ENCODE results near the gene AP1S3. TPM values are rescaled to one million over a fixed set of nuclear protein-coding genes. Genes with fewer than 3 reads are reported as not detected.

AP1S3 gene
- total and polyA plus RNA-seq, 2 donors (not counting 3 experiments of a cell fraction or from before 2014, with no cell fraction given) = 0.69 to 3.8 TPM

DNA sequence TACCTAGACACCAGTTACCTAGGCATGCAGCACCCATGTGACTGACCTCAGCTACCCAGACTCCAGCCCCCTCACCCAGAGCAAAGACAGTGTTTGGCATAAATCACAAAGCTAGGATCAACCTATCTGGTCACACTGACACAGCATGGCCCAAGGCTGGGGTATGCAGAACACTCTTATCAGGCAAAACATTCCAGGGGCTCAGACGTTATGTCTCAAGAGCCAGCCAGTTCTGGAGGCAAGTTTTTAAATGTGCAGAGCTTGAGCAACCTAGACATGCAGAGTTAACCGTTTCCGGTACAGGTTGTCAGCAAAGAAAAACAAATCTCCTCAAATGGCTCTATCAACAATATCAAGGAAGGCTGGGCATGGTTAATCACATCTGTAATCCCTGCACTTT, 92.8 kb downstream of the AP1S3 start:
- Histone ChIP-seq H3K27me3 (ENCODE audit: control insufficient read depth in 2 of 2, insufficient read depth in 2 of 2, low read length in 2 of 2) (no peaks in the 10 kb centered on the region), H3K9ac (replicated peaks; ENCODE audit: extremely low read depth, insufficient read depth, low read length) (no peak overlapping the region), H3K9me1 (replicated peaks; ENCODE audit: control insufficient read depth, extremely low read depth, insufficient read depth, low read length) (no peaks in the 10 kb centered on the region), H4K20me1 (replicated peaks; ENCODE audit: control insufficient read depth, extremely low read depth, insufficient read depth, low read length) (no peaks in the 10 kb centered on the region), H3K4me2 (ENCODE audit: insufficient read depth, low read length) (no peak overlapping the region), H3K4me1 (ENCODE audit: control insufficient read depth, extremely low read depth, insufficient read depth, low read length) (no peaks in the 10 kb centered on the region), H3K4me3 (replicated peaks in 1 of 3; ENCODE audit: insufficient read depth in 1 of 3, low read depth in 1 of 3, low read length in 3 of 3) (no peak overlapping the region), H2AFZ (ENCODE audit: low read depth, low read length) (no peak overlapping the region), H3K27ac (ENCODE audit: insufficient read depth, low read depth, low read length) (no peak overlapping the region), H3K79me2 (ENCODE audit: control insufficient read depth, insufficient read depth, low read length) (no peaks in the 10 kb centered on the region), H3K9me3 (replicated peaks; ENCODE audit: control insufficient read depth, insufficient read depth, low read length) (no peaks in the 10 kb centered on the region), H3K36me3 (ENCODE audit: control insufficient read depth in 2 of 2, extremely low read depth in 1 of 2, insufficient read depth in 2 of 2, low read length in 2 of 2) (no peaks in the 10 kb centered on the region)
- ChIA-PET POLR2A (no interaction called here), CTCF (interaction anchor here (1.2 to 1.9 kb wide), 3 partner anchors 14 to 53 kb away, joined by 3 to 4 read pairs (median 4); no protein-coding TSS in a partner anchor)
- DNase-seq (ENCODE audit: low read depth, low spot score) (no peak), FAIRE-seq (no peak)
- TF ChIP-seq MYC (IDR thresholded peaks at IDR 0.05; ENCODE audit: low read depth, low read length) = no peak
- intact Hi-C loops (cut with micrococcal nuclease) (no loop called here), dilution Hi-C loops (cut with MboI; ENCODE audit: extremely low pct_ligation_motif_present, low sequenced_read_pairs) (no loop called here)
- BruUV-seq (replicated peaks) = no TSS peak

DNA sequence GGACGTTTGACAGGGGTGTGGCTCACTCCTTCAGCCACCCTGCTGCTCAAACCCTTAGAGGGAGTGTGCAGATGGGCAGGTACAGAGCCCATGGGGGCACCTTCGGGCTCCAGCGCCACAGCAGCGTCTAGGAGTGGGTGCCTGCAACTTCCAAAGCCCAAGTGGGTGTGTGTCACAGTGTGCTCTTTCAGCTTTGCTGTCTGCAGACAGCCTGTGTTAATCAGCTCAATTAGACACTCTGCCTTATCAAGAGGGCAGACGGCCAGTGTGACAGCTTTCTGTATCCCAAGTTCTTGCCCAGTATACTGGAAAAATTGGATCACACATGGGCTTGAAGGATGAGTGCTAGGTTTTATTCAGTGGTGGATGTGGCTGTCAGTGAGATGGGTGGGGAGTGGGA, 96.7 kb downstream of the AP1S3 start:
- intact Hi-C loops (cut with micrococcal nuclease) (no loop called here), dilution Hi-C loops (cut with MboI; ENCODE audit: extremely low pct_ligation_motif_present, low sequenced_read_pairs) (no loop called here)
- BruUV-seq (replicated peaks) = no TSS peak
- CTCF ChIA-PET = interaction anchor here (1.2 kb wide), 1 partner anchor 13 kb away, joined by 6 read pairs; no protein-coding TSS in a partner anchor
- no peak for DNase-seq (ENCODE audit: low read depth, low spot score)
- Histone ChIP-seq H3K9me3 (replicated peaks; ENCODE audit: control insufficient read depth, insufficient read depth, low read length) (no peaks in the 10 kb centered on the region), H3K27ac (ENCODE audit: insufficient read depth, low read depth, low read length) (no peak overlapping the region), H3K79me2 (ENCODE audit: control insufficient read depth, insufficient read depth, low read length) (no peaks in the 10 kb centered on the region), H2AFZ (ENCODE audit: low read depth, low read length) (no peak overlapping the region), H3K4me2 (ENCODE audit: insufficient read depth, low read length) (no peak overlapping the region), H3K9ac (replicated peaks; ENCODE audit: extremely low read depth, insufficient read depth, low read length) (no peak overlapping the region), H3K4me3 (replicated peaks in 1 of 3; ENCODE audit: insufficient read depth in 1 of 3, low read depth in 1 of 3, low read length in 3 of 3) (no peak overlapping the region), H3K9me1 (replicated peaks; ENCODE audit: control insufficient read depth, extremely low read depth, insufficient read depth, low read length) (no peaks in the 10 kb centered on the region), H4K20me1 (replicated peaks; ENCODE audit: control insufficient read depth, extremely low read depth, insufficient read depth, low read length) (no peaks in the 10 kb centered on the region), H3K4me1 (ENCODE audit: control insufficient read depth, extremely low read depth, insufficient read depth, low read length) (peaks cover 6% of the 10 kb centered on the region), H3K27me3 (ENCODE audit: control insufficient read depth in 2 of 2, insufficient read depth in 2 of 2, low read length in 2 of 2) (no peaks in the 10 kb centered on the region), H3K36me3 (ENCODE audit: control insufficient read depth in 2 of 2, extremely low read depth in 1 of 2, insufficient read depth in 2 of 2, low read length in 2 of 2) (no peaks in the 10 kb centered on the region)
- POLR2A ChIA-PET = no interaction called here
- no peak for FAIRE-seq
- TF ChIP-seq GATA2 (IDR thresholded peaks at IDR 0.05; ENCODE audit: insufficient read depth, insufficient read length, low read depth, low read length) (no peak), POLR2A (IDR thresholded peaks at IDR 0.05; ENCODE audit: low read depth, low read length) (no peak), JUN (IDR thresholded peaks at IDR 0.05; ENCODE audit: borderline replicate concordance, insufficient read depth, insufficient read length, low read depth) (no peak), EZH2 (IDR thresholded peaks at IDR 0.05; ENCODE audit: borderline replicate concordance, low read depth, low read length, severe bottlenecking) (no peak), FOS (IDR thresholded peaks at IDR 0.05; ENCODE audit: borderline replicate concordance, insufficient read depth, low read length) (no peak), MYC (IDR thresholded peaks at IDR 0.05; ENCODE audit: low read depth, low read length) (no peak), POLR2AphosphoS5 (IDR thresholded peaks at IDR 0.05; ENCODE audit: insufficient read depth, low read depth, low read length) (no peak)
- TF ChIP-seq, protein P1, sequence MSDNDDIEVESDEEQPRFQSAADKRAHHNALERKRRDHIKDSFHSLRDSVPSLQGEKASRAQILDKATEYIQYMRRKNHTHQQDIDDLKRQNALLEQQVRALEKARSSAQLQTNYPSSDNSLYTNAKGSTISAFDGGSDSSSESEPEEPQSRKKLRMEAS (IDR thresholded peaks at IDR 0.05; ENCODE audit: insufficient read depth, insufficient read length) = no peak
- TF ChIP-seq, protein P2, sequence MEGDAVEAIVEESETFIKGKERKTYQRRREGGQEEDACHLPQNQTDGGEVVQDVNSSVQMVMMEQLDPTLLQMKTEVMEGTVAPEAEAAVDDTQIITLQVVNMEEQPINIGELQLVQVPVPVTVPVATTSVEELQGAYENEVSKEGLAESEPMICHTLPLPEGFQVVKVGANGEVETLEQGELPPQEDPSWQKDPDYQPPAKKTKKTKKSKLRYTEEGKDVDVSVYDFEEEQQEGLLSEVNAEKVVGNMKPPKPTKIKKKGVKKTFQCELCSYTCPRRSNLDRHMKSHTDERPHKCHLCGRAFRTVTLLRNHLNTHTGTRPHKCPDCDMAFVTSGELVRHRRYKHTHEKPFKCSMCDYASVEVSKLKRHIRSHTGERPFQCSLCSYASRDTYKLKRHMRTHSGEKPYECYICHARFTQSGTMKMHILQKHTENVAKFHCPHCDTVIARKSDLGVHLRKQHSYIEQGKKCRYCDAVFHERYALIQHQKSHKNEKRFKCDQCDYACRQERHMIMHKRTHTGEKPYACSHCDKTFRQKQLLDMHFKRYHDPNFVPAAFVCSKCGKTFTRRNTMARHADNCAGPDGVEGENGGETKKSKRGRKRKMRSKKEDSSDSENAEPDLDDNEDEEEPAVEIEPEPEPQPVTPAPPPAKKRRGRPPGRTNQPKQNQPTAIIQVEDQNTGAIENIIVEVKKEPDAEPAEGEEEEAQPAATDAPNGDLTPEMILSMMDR (IDR thresholded peaks at IDR 0.05; ENCODE audit: extremely low read depth in 1 of 2, insufficient read depth in 1 of 2, low read depth in 1 of 2, low read length in 2 of 2) = no peak
